ENCODE data around the gene TNS1.

TNS1 gene

DNA sequence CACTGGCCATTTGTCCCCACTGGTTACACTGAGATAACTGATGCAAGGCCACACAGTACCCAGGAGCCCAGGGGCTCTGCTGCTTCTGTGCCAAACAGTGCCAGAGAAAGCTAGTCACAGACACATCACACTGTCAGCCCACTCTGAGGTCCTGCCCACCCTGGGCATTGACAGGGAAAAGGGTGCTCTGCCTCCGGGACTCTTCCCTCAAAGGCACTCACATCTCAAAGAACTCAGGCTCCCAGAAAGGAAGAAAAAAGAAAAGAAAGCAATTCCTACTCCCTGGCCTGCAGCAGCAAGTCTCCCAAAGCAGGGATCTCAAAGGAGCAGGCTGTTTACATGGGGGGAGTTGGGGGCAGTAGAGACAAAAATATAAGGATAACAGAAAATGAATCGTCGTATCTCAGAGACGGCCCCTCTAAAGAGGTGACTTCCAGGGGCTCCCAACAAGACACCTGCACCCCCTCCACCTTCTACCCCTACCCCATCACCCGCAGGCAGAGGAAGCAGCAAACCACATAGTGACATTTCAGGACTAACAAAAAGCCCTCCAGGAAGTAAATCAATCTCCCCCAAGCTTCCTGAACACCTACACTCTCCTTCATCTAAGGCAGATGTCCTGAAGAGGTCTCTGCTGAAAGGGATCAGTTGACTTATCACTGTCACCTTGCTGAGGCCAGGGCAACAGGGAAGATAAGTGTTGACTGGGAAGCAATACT, 247.6 kb downstream of the TNS1 start:
- no peak for DNase-seq

DNA sequence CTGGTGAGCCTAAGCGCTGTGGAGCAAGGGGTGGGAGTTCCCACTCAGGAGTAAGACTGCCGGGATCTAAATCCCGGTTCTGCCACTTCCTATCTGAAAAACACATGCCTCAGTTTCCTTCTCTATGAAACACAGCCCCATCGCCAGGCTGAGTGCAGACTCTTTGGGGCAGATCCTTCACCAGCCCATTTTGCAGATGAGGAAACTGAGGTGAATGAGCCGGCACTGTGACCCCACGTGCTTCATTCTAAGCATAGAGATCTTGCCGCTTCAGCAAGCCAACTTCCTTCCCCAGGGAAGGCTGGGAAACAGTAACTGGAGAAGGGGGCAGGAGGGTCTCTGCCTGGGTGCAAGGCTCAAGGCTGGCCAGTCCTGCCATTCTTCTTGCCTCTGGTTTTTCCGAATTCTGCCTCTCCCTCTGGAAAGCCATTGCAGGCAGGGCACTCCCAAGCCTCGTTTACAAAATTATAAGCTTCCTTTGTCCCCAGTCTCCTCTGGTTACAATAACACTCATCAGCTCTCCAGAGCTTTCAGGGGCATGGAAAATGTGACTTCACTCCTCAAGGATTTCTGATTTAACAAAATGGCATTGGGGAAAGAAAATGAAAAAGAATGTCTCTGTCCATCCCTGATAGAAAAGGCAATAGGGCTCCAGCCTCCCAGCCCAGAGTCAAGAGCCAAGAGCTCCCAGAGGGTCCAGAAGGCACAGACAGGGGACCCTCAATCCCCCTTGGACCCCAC, 249.2 kb downstream of the TNS1 start:
- DNase-seq = no peak

DNA sequence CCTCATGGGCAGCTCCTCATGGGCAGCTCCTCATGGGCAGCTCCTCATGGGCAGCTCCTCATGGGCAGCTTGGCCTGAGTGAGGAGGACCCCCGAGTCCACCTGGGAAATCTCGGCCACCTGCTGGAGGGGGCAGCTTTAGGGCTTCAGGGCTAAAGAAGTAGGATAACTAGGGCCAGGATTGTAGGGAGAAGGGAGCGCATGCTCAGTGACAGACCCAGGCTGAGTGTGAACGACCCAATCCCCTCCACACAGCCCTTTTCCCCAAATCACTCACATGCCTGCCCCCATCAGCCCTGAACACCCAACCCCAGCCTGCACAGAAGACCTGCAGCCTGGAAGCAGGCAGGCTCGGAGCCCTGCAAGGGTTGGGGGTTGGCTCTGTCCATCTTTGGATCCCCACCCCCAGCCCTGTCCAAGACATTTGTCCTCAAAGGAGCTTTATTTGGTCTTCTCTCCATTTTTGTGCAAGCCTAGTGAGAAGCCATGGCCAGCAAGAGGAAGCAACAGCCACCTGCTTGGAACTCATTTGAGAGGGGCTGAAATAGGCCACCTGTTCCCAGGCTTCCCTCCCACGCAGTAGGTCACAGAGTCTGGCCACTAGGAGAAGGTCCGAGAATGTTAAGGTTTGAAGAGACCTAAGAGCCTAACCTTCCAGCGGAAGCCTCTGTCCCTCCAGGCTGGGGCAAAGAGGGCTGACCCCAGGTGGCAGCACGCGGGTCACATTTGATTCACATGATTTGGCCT, 249.9 kb downstream of the TNS1 start:
- DNase-seq = no peak

DNA sequence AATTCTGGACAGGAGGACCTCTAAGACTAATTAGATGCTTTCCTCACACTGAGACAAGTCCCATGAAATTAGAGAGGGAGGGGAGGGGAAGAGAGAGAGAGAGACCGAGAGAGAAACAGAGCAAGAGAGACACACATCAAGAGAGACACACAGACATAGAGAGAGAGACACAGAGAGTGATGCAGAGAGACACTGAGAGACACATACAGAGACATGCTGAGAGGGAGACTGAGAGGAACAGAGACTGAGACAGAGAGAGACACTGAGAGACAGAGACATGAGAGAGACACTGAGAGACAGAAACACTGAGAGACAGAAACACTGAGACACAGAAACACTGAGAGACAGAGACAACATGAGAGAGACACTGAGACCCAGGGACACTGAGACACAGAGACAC, 250.8 kb downstream of the TNS1 start:
- DNase-seq = no peak

DNA sequence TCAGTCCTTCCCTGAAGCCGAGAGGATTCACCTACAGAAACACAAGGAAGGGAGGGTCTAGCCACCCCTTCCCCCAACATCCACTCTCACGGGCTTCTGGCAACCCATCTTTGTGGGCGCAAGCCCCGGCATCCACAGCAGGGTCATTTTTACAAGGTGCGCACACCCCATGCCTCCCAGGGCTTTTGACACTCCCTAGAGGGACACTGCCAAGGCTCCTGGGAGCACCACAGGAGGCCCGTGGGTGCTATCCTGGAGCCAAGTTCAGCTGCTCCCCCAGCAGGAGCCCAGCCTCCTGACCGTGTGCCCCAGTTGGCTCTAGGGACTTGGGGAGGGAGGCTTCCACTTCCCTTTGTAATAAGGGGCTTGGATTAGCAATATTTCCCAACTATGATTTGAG, 251.6 kb downstream of the TNS1 start:
- no peak for DNase-seq
